ENCODE data around the gene STRBP.

STRBP gene

DNA sequence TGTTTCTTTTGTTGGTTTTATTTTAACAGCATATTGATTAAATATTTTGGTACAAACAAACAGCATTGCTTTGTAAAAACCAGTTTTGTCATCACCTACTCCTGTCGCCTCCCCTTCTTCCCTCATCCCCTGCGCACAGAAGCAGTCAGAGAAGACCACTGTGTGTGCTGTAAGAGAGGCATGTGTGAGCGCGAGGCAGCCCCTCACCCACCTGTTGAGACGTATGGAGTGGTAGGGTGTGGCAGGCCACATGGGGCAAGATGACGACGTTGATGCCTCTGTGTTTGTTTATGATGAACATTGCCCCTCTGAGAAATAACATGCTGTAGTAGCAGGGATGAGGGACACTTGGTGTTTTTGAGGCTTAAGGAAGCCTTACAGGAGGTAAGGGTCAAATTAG is 163.6 kb downstream of the STRBP start:
- no peak for DNase-seq (ENCODE audit: low read depth in 1 of 2, low spot score in 1 of 2)

GRCh38 chr9:123102375-123103113 is 165.8 kb downstream of the STRBP start:
- no peak for DNase-seq (ENCODE audit: low read depth in 1 of 2, low spot score in 1 of 2)

DNA sequence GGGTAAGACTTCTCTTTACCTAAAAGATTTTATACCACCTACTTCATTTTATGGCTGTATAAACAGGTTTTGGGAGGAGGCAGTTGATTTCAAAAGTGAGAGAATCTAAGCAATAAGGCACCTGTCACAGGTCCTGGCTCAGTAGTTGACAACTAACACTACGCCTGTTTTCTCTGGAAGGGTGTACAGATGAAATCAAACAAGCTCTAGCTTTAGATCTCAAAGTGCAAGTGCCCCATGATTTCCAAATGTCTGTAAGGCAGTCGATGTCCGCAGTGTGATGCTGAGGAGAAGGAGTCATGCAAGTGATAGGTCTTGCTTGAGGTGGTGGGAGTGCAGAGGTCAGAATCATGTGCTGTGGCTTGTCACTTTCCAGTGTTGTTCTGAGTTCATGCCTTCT is 168.8 kb downstream of the STRBP start:
- no peak for DNase-seq (ENCODE audit: low read depth in 1 of 2, low spot score in 1 of 2)

GRCh38 chr9:123099042-123099441 is 169.3 kb downstream of the STRBP start:
- no peak for DNase-seq (ENCODE audit: low read depth in 1 of 2, low spot score in 1 of 2)

- no peak for DNase-seq (ENCODE audit: low read depth in 1 of 2, low spot score in 1 of 2)
Observed at GRCh38 chr9:123098096-123098459, 170.3 kb downstream of the STRBP start.

- no peak for DNase-seq (ENCODE audit: low read depth in 1 of 2, low spot score in 1 of 2)
Observed at GRCh38 chr9:123097430-123098095, 170.8 kb downstream of the STRBP start.

DNA sequence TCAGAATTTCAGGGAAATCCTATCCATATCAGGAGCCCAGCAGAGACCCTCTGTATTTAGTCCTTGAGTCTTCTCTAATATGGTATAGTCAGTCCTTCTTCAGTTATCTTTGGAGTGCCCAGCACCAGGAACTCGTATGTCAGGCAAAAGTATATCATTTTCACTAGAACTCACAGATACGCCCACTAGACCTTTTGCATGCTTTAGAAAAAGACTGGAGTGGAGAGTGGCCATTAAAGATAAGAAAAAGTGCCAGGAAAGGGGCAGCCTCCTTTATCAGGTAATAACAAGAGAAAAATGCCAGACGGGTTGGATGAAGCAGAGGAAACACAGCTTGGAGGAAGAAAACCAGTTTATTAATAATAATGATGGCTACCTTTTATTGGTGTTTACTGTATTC is 171.4 kb downstream of the STRBP start:
- DNase-seq (ENCODE audit: low read depth in 1 of 2, low spot score in 1 of 2): no peak

DNA sequence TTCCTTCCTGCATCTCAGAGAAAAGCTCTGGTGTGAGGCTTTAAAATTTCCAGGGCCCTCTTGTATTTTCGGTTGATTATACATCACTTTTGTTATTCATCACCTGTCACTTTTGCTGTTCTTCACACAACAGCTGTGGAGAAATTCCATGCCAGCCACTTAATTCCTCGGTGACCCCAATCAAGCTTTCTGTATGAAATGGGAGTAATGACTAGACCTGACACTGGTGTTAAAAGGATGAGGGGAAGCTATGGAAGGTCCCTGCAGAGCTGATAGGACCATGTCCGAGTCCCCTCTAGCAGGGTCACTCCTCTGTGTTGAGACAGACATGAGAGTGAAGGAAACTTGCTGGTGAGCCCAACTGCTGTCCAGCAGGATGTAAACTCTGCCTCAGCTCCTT is 175.2 kb downstream of the STRBP start:
- DNase-seq (ENCODE audit: low read depth in 1 of 2, low spot score in 1 of 2): no peak

DNA sequence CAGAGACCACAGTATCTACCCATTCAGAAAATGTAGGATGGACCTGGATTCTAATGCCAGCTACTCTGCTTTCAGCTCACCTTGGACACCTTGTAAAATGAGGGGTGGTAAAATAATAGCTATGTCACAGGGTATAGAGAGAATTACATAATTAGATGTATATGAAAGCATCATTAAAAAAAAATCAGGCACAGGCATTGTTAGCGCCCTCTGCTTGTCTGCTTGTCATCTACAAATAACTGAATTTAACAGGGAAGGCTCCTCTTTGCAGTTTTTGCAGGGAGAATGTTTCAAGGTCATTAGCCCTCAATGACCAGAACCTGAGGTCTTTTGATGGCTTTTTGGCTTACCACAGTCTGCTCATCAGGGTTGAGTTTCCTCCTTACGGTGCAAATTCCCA is 176.9 kb downstream of the STRBP start:
- DNase-seq (ENCODE audit: low read depth in 1 of 2, low spot score in 1 of 2): no peak

GRCh38 chr9:123090956-123091355 is 177.4 kb downstream of the STRBP start:
- no peak for DNase-seq (ENCODE audit: low read depth in 1 of 2, low spot score in 1 of 2)

DNA sequence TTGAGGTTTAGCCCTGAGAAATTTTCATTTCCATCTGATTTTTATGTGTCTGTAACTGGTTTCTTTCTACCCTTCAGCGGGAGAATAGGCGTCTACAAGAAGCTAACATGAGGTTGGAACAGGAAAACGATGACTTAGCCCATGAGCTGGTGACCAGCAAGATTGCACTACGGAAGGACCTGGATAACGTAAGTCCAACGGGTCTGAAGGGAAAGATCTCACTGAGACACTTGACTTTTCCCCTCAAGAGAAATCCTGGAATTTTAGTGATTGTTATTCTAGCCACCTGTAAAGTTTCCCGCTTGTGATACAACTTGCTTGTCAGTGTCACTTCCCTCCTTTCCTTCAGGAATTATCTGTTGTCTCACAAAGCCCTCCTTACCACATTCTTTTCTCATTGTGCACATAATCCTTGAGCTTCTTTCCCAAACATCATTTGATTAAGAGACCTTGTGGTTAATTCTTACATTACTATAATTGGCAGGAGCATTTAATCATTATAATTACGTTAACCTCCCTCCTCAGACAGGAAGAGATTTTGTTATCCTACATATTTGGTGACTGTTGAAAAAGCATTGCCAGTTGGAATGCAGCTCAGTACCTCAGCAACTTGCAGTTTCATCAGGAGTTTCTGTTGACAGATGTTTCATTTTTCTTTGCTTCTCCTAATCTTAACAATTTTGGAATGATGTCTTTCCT is 178.0 kb downstream of the STRBP start:
- DNase-seq (ENCODE audit: low read depth in 1 of 2, low spot score in 1 of 2): no peak

DNA sequence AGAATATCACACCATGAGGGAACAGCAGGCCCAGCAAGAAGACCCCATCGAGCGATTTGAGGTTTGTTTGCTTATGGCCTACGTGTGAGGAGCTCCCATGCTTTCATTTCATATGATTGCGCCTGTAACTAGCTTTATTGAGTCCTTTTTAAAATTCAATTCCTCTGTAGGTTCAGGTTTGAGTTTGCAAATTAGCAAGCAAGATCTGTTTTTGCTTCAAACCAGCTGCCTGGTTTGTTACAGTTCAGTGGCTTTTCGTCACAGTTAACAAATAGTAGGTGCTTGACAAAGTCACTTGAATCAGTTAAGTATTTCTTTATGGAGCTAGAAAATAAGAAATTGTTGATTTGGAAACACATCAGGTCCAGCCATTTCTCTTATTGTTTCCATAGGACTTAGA is 178.6 kb downstream of the STRBP start:
- DNase-seq (ENCODE audit: low read depth in 1 of 2, low spot score in 1 of 2): no peak

DNA sequence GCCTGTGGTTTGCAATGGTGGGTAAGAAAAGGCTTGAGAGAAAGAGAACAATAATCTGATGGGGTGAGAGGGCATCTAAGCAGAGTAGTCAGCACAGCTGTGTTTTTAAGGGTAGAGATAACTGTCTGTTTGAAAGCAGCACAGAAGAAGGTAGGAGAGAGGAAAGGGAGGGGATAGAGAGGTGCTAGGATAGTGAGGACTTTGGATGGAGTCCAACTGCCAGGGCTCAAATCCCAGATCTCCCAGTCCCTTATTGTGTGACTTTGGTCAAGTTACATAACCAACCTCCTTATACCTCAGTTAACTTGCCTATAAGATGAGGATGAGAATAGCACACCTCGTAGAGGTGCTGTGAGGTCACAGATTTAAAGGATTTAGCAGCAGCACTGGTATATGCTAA is 179.3 kb downstream of the STRBP start:
- DNase-seq (ENCODE audit: low read depth in 1 of 2, low spot score in 1 of 2): no peak

- no peak for DNase-seq (ENCODE audit: low read depth in 1 of 2, low spot score in 1 of 2)
Observed at GRCh38 chr9:123087359-123087888, 181.0 kb downstream of the STRBP start.

DNA sequence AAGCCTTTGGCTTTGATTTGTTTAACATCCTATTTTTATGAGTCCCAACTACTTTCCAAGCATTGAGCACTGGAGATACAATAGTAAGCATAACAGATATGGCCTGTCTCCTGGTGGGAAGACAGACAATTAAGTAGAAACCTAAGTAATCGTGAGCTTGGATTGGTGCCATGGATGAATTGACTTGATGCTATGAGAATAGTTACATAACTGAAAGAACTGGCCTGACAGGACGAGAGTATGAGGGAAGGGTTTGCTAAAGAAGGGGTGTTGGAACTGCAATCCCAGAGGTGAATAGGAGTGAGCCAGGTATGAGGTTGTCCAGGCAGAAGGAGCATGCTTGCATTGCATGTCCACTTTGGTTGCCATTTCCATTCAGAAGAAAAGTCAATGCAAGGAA is 182.5 kb downstream of the STRBP start:
- DNase-seq (ENCODE audit: low read depth in 1 of 2, low spot score in 1 of 2): no peak

DNA sequence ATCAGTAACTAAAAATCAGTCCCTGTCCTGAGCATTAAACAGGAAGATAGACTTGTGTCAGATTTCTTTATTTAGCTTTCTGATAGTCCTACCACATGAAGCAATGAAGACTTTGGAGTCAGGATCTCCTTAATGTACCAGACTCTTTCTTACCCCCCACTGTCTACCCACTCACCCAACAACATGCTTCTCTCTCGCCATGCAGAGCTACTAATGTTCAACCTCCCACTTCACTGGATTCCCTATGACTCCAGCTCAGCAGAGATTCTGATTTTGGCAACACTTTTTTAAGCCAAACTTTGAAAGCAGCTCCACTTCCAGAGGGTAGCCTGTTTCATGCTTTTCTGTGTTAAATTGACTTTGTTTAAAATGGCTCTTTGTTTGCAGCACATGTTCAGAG is 184.1 kb downstream of the STRBP start:
- DNase-seq (ENCODE audit: low read depth in 1 of 2, low spot score in 1 of 2): no peak

DNA sequence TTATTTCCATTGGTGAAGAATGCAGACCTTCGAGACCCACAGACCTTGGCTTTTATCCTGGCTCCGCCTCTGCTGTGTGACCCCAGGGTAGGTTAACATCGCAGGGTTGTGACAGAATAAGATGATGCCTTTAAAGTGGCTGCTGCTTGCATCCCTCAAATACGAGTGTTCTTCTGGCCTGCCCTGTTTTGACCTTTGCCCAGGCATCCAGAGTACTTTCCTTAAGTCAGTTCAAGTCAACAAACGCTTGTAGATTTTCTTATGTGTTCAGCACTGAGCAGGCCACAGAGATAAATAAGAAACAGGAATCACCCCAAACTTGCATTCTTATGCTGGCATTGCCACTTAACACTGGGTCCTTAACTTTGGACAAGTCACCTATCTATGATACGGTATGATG is 184.7 kb downstream of the STRBP start:
- no peak for DNase-seq (ENCODE audit: low read depth in 1 of 2, low spot score in 1 of 2)

GRCh38 chr9:123081824-123082223 is 186.6 kb downstream of the STRBP start:
- DNase-seq (ENCODE audit: low read depth in 1 of 2, low spot score in 1 of 2): no peak

DNA sequence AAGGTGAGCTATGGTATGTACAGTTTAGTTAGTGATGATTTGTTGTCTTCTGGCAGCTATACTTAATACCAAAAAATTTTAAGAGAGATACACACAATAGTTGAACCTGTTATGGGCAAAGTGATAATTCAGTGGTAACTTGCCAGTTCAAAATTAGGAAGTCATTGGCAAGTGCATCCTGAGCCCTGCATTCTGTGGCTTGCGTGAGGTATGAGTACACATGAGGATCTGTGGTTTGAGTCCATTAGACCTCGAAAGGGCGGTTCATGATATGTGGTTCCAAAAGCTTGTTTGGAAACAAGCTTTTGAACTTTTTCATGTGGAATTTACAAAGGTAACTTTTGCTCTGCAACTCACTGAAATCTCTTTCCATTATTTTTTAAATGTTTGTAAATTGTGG is 187.9 kb downstream of the STRBP start:
- no peak for DNase-seq (ENCODE audit: low read depth in 1 of 2, low spot score in 1 of 2)

DNA sequence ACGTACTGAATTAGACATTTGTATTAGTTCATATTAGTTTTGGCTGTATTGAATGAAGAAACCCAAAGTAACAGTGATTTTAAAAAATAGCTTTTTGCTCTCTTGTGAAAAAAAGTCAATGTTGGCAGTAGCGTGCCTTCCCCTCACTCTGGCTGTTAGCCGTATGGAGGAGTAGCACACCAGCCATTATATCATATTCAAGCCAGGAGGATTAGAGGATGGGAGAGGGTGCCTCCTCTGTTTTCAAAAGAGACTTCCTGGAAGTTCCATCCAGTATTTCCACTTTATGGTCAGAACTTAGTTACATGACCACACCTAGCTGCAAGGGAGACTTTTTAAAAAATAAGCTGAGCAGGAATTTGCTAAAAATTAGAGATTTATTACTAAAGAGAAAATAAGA is 193.8 kb downstream of the STRBP start:
- no peak for DNase-seq (ENCODE audit: low read depth in 1 of 2, low spot score in 1 of 2)

DNA sequence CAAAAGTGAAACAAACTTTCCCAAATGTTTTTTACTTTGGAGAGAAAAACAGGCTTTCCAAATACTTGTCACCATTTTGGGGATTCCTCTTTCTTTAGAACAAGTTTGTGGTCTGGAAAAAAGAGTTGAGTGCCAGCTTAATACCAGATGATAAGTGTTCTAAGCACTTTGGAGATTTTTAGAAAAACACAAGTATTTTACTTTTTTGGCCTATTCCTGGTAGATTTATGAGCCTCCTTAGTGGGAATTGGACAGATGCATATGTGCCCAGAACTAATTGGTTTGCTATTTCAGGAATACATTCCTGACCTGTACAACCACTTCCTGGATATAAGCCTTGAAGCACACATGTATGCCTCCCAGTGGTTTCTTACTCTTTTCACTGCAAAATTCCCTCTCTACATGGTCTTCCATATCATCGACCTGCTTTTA is 194.4 kb downstream of the STRBP start:
- DNase-seq (ENCODE audit: low read depth in 1 of 2, low spot score in 1 of 2): no peak

DNA sequence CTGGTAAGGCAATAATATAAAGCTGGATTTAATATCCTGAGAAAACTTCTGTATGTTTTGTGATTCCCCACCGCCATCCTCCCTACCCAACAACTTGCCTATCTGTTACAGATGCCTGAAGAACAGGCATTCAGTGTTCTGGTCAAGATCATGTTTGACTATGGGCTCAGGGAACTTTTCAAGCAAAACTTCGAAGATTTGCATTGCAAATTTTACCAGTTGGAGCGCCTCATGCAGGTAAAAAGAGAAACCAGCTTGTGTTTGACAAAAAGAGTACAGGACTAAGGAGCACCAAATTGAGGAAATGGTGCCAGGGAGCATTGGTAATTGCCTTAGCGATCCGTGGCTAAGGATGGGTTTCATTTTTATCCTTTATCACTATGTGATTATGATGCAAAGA is 194.9 kb downstream of the STRBP start:
- DNase-seq (ENCODE audit: low read depth in 1 of 2, low spot score in 1 of 2): no peak
